Upper lobe of left lung (tissue), 6 donors: ENCODE results near the gene ZNF581. TPM values are rescaled to one million over a fixed set of nuclear protein-coding genes. Genes with fewer than 3 reads are reported as not detected.

Source experiments
- ATAC-seq, 2 donors: fragments of 200-7000 bp; cut with Tn5 transposase; one replicate each; pipeline ENCODE4 v1.9.1; 2022; ENCODE audit warnings: mild to moderate bottlenecking in 2 of 2, moderate library complexity in 2 of 2; ENCODE audit not compliant: low FRiP score in 2 of 2
- DNase-seq, 2 donors: peaks; one replicate each; pipeline ENCODE4 v3.0.0-alpha.2; 2019 to 2020
- H3K27ac ChIP-seq, 4 donors: fragments of 200-600 bp; sonication (generic); one replicate each; pipeline ENCODE4 v1.5.1; 2016 to 2019
- H3K27me3 ChIP-seq, 4 donors: fragments of 200-600 bp; sonication (generic); one replicate each; pipeline ENCODE4 v1.5.1; 2017 to 2019
- H3K36me3 ChIP-seq, 4 donors: fragments of 200-600 bp; sonication (generic); one replicate each; pipeline ENCODE4 v1.5.1; 2016 to 2019
- H3K4me1 ChIP-seq, 4 donors: fragments of 200-600 bp; sonication (generic); one replicate each; pipeline ENCODE4 v1.5.1; 2018 to 2019
- H3K4me3 ChIP-seq, 4 donors: fragments of 200-600 bp; sonication (generic); one replicate each; pipeline ENCODE4 v1.5.1; 2017 to 2019; ENCODE audit warnings: mild to moderate bottlenecking in 2 of 4, moderate library complexity in 1 of 4
- H3K9me3 ChIP-seq, 4 donors: fragments of 200-600 bp; sonication (generic); one replicate each; pipeline ENCODE4 v1.5.1; 2018 to 2019
- EP300 ChIP-seq, 4 donors: sonication (generic); formaldehyde crosslinking; IDR thresholded peaks; one replicate each; pipeline ENCODE4 v1.5.1; 2017; ENCODE audit warnings: antibody characterized with exemption in 4 of 4, control low read depth in 2 of 4
- POLR2A ChIP-seq, 4 donors: fragments of 450-650 bp; IDR thresholded peaks; one replicate each; pipeline ENCODE4 v1.5.1; 2016 to 2017; ENCODE audit warnings: antibody characterized with exemption in 4 of 4, mild to moderate bottlenecking in 2 of 4
- POLR2AphosphoS5 ChIP-seq, 2 donors: sonication (generic); formaldehyde crosslinking; IDR thresholded peaks; one replicate each; pipeline ENCODE4 v1.5.1; 2017; ENCODE audit warnings: antibody characterized with exemption in 2 of 2
- WGBS, 2 donors: methylation state at CpG; one replicate each; pipeline ENCODE4 v1.1.5; 2017 to 2018; 5-methylcytosine and 5-hydroxymethylcytosine counted together
- total RNA-seq, 6 donors: library from RNA; depleted of rRNA in 4 of 6; stranded (reverse); fragments of >200 nt in 4 of 6; gene quantifications; one replicate each; pipeline versions ENCODE4 v1.1.0 to v1.2.1, GENCODE V29; 2016 to 2021
- TF ChIP-seq, protein P1 (sequence below), 6 experiments: fragments of 450-650 bp in 4 of 6; fragments of 200-600 bp in 2 of 6; sonication (generic) in 2 of 6; IDR thresholded peaks; one replicate each; pipeline ENCODE4 v1.5.1; 2016 to 2019; ENCODE audit warnings: antibody characterized with exemption in 6 of 6
- donor health status: DM: no; HTN: no; CAD: no; lungs with moderate emphysema.
- donor health status: DM: no; HTN: yes; CAD: no; lungs with severe emphysema.

The ZNF581 gene
- total RNA-seq, 6 donors from 2014 or later = 15.6 to 38.8 (median 21.9) TPM

GRCh38 chr19:55679343-55680257, 36.2 kb downstream of the ZNF581 start:
- 90% methylated on average over 13 to 24 of the region's 24 CpGs for whole genome bisulfite sequencing, 2 donors
- no peak overlapping the region for H3K27ac ChIP-seq
- DNase-seq (no peak), ATAC-seq (no peak)
- H3K36me3 ChIP-seq = peaks cover 13 to 59% (median 34%) of the 10 kb centered on the region in 4 donors
- TF ChIP-seq, protein P1, sequence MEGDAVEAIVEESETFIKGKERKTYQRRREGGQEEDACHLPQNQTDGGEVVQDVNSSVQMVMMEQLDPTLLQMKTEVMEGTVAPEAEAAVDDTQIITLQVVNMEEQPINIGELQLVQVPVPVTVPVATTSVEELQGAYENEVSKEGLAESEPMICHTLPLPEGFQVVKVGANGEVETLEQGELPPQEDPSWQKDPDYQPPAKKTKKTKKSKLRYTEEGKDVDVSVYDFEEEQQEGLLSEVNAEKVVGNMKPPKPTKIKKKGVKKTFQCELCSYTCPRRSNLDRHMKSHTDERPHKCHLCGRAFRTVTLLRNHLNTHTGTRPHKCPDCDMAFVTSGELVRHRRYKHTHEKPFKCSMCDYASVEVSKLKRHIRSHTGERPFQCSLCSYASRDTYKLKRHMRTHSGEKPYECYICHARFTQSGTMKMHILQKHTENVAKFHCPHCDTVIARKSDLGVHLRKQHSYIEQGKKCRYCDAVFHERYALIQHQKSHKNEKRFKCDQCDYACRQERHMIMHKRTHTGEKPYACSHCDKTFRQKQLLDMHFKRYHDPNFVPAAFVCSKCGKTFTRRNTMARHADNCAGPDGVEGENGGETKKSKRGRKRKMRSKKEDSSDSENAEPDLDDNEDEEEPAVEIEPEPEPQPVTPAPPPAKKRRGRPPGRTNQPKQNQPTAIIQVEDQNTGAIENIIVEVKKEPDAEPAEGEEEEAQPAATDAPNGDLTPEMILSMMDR (IDR thresholded peaks at IDR 0.05) = no peak
- TF ChIP-seq POLR2A (IDR thresholded peaks at IDR 0.05) (no peak), POLR2AphosphoS5 (IDR thresholded peaks at IDR 0.05) (no peak), EP300 (IDR thresholded peaks at IDR 0.05) (no peak)
- no peaks in the 10 kb centered on the region for H3K9me3 ChIP-seq
- no peaks in the 10 kb centered on the region for H3K27me3 ChIP-seq
- H3K4me3 ChIP-seq = no peak overlapping the region
- H3K4me1 ChIP-seq = peaks cover 37 to 72% (median 49%) of the 10 kb centered on the region in 4 donors

DNA sequence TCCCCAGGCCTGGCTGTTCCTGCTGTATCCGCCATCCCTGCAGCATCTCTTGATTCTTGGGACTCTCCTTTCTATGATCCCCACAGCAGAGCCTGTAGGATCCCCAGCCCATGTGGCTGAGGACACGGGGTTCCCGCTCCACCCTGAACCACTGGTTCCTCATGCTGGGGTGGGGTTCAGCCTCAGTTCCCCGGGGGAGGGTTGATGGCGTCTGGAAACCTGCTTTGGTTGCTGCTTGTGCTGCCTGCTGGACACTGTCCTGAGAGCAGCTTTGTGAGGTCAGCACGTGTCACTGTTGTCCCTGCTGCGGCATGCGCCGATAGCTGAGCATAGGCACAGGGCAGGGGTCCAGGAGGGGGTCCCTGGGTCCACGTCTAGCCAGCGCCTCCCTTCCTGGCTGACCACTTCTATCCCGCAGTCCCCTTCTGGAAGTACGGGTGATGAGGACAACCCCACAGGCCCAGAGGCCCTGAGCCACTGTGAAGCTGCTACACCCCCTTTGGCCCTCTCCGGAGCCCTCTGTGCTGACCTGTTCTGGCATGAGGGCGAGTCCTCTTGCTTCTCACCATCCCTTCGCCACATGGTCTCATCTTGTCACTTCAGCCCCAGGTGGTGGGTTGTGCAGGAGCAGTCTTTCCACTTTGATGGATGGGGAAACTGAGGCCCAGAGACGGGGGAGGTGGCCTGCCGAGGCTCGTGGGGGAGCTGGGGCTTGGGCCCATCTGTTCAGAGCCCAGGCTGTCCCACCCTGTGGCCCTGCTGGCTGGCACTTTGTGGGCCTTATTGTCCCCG, 37.1 kb downstream of the ZNF581 start:
- Histone ChIP-seq H3K27me3 (no peaks in the 10 kb centered on the region), H3K9me3 (no peaks in the 10 kb centered on the region), H3K36me3 (peaks cover 17 to 68% (median 41%) of the 10 kb centered on the region in 4 donors), H3K4me1 (peaks cover 41 to 79% (median 50%) of the 10 kb centered on the region in 4 donors), H3K4me3 (no peak overlapping the region), H3K27ac (no peak overlapping the region)
- TF ChIP-seq, protein P1 (IDR thresholded peaks at IDR 0.05) = no peak
- no peak for TF ChIP-seq POLR2AphosphoS5 (IDR thresholded peaks at IDR 0.05)
- TF ChIP-seq EP300 (IDR thresholded peaks at IDR 0.05) = no peak
- TF ChIP-seq POLR2A (IDR thresholded peaks at IDR 0.05) = no peak
- WGBS, 2 donors = 94% methylated on average over 7 to 20 of the region's 20 CpGs
- ATAC-seq = no peak
- DNase-seq = no peak

DNA sequence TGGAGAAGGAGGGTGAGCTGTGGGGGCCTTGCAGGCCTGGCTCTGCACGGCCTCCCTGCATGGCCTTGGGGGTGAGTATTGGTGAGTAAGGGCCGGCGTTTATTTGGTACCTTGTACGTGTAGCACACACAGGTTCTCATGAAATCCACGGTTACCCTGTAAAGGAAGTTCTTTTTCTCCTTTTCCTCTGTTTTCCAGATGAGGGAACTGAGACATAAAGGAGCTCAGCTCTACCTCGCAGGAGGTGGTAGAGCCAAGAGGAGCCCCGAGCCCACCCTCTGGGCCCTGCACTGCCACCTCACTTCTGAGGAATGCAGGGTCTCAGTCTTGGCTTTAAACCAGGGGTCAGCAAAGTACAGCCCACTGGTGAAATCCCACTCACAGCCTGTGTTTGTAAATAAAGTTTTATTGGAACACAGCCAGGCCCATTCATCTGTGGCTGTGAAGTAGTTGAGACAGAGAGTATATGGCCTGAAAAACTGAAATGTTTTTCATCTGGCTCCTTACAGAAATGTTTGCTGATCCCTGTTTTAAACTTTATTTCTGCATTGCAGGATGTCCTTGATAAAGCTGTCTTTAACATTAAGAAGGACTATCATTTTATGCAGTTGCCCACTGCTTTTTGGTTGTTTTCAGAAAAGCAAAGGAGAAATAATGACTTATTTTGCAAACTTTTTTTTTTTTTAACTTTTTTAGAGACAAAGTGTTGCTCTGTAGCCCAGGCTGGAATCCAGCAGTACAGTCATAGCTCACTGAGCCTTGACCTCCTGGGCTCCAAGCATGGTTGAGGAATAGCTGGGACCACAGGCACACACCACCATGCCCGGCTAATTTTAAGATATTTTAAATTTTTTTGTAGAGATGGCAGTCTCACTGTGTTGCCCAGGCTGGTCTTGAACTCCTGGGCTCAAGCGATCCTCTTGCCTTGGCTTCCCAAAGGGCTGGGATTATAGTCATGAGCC, 38.0 kb downstream of the ZNF581 start:
- peaks cover 21 to 77% (median 49%) of the 10 kb centered on the region in 4 donors for H3K36me3 ChIP-seq
- peaks cover 36 to 79% (median 43%) of the 10 kb centered on the region in 4 donors for H3K4me1 ChIP-seq
- H3K27me3 ChIP-seq = no peaks in the 10 kb centered on the region
- no peak for TF ChIP-seq EP300 (IDR thresholded peaks at IDR 0.05)
- no peak for TF ChIP-seq POLR2A (IDR thresholded peaks at IDR 0.05)
- TF ChIP-seq, protein P1 (IDR thresholded peaks at IDR 0.05) = no peak
- no peak for TF ChIP-seq POLR2AphosphoS5 (IDR thresholded peaks at IDR 0.05)
- no peak for DNase-seq
- no peaks in the 10 kb centered on the region for H3K9me3 ChIP-seq
- H3K27ac ChIP-seq = no peak overlapping the region
- H3K4me3 ChIP-seq = no peak overlapping the region
- 86 to 89% methylated on average over 9 of the region's 9 CpGs for WGBS, 2 donors
- no peak for ATAC-seq
